MM.1S (cell line): ENCODE data around the gene CBY2.

ENCODE experiments used
- EZH2phosphoT487 ChIP-seq: fragments of 300-600 bp; sonication (generic); IDR thresholded peaks from 2 replicates; pipeline ENCODE4 v1.6.1; 2018; ENCODE audit warnings: antibody characterized with exemption, low read length
- TF ChIP-seq, protein P1 (sequence below): fragments of 300-600 bp; sonication (generic); IDR thresholded peaks from 2 replicates; pipeline ENCODE4 v1.5.1; 2016; ENCODE audit warnings: antibody characterized with exemption, low read length, mixed read lengths

GRCh38 chr13:45690636-45691035, 11.5 kb upstream of the CBY2 start:
- TF ChIP-seq EZH2phosphoT487 = no peak
- TF ChIP-seq, protein P1, sequence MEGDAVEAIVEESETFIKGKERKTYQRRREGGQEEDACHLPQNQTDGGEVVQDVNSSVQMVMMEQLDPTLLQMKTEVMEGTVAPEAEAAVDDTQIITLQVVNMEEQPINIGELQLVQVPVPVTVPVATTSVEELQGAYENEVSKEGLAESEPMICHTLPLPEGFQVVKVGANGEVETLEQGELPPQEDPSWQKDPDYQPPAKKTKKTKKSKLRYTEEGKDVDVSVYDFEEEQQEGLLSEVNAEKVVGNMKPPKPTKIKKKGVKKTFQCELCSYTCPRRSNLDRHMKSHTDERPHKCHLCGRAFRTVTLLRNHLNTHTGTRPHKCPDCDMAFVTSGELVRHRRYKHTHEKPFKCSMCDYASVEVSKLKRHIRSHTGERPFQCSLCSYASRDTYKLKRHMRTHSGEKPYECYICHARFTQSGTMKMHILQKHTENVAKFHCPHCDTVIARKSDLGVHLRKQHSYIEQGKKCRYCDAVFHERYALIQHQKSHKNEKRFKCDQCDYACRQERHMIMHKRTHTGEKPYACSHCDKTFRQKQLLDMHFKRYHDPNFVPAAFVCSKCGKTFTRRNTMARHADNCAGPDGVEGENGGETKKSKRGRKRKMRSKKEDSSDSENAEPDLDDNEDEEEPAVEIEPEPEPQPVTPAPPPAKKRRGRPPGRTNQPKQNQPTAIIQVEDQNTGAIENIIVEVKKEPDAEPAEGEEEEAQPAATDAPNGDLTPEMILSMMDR = no peak
